H9 (cell line): ENCODE measurements around the gene MAP3K21. TPM values are rescaled to one million over a fixed set of nuclear protein-coding genes. Genes with fewer than 3 reads are reported as not detected.

Experiments used
- DNase-seq: peaks from one replicate; pipeline ENCODE4 v3.0.0-alpha.2; 2017
- H2AFZ ChIP-seq: one replicate; pipeline ENCODE4 v1.6.1; 2013; ENCODE audit warnings: mild to moderate bottlenecking, low read length, control low read depth, moderate library complexity
- H2AK5ac ChIP-seq: 2 replicates; pipeline ENCODE4 v1.6.1; 2013; ENCODE audit warnings: low read length, control low read depth, mixed read lengths; ENCODE audit not compliant: insufficient read length
- H2BK120ac ChIP-seq: one replicate; pipeline ENCODE4 v1.6.1; 2013; ENCODE audit warnings: low read depth, mild to moderate bottlenecking, low read length, control low read depth, inconsistent platforms; ENCODE audit not compliant: poor library complexity, severe bottlenecking
- H2BK12ac ChIP-seq: 2 replicates; pipeline ENCODE4 v1.6.1; 2013; ENCODE audit warnings: low read length, control low read depth, mixed read lengths, low read depth; ENCODE audit not compliant: insufficient read length
- H2BK15ac ChIP-seq: 2 replicates; pipeline ENCODE4 v1.6.1; 2013; ENCODE audit warnings: low read depth, low read length, control low read depth
- H2BK20ac ChIP-seq: one replicate; pipeline ENCODE4 v1.6.1; 2013; ENCODE audit warnings: low read depth, mild to moderate bottlenecking, low read length, control low read depth, inconsistent platforms; ENCODE audit not compliant: poor library complexity, severe bottlenecking
- H2BK5ac ChIP-seq: 2 replicates; pipeline ENCODE4 v1.6.1; 2013; ENCODE audit warnings: low read length, control low read depth, mixed read lengths; ENCODE audit not compliant: insufficient read length
- H3K14ac ChIP-seq: 2 replicates; pipeline ENCODE4 v1.6.1; 2013; ENCODE audit warnings: low read length, control low read depth; ENCODE audit not compliant: insufficient read depth
- H3K18ac ChIP-seq: 2 replicates; pipeline ENCODE4 v1.6.1; 2013; ENCODE audit warnings: low read depth, mild to moderate bottlenecking, mixed read lengths, low read length, control low read depth; ENCODE audit not compliant: insufficient read length
- H3K23ac ChIP-seq: 2 replicates; pipeline ENCODE4 v1.6.1; 2013; ENCODE audit warnings: low read length, control low read depth, mixed read lengths, low read depth; ENCODE audit not compliant: insufficient read length
- H3K23me2 ChIP-seq: 2 replicates; pipeline ENCODE4 v1.6.1; 2013; ENCODE audit warnings: low read depth, mild to moderate bottlenecking, mixed read lengths, low read length, control low read depth; ENCODE audit not compliant: insufficient read length, poor library complexity, severe bottlenecking
- H3K27ac ChIP-seq: 2 replicates; pipeline ENCODE4 v1.5.1; 2013; ENCODE audit warnings: low read length, control low read depth, mixed read lengths, low read depth; ENCODE audit not compliant: insufficient read length
- H3K27me3 ChIP-seq: 2 replicates; pipeline ENCODE4 v1.6.1; 2013; ENCODE audit warnings: low read length, control low read depth, inconsistent platforms; ENCODE audit not compliant: insufficient read depth
- H3K4ac ChIP-seq: 2 replicates; pipeline ENCODE4 v1.6.1; 2013; ENCODE audit warnings: low read depth, mild to moderate bottlenecking, control low read depth, inconsistent platforms, low read length, moderate library complexity
- H3K4me1 ChIP-seq: 2 replicates; pipeline ENCODE4 v1.6.1; 2013; ENCODE audit warnings: low read length, control low read depth, inconsistent platforms; ENCODE audit not compliant: insufficient read depth
- H3K4me2 ChIP-seq: 2 replicates; pipeline ENCODE4 v1.6.1; 2013; ENCODE audit warnings: low read length, control low read depth, mixed read lengths; ENCODE audit not compliant: insufficient read length, insufficient read depth
- H3K56ac ChIP-seq: 2 replicates; pipeline ENCODE4 v1.6.1; 2013; ENCODE audit warnings: low read depth, mild to moderate bottlenecking, mixed read lengths, low read length, control low read depth; ENCODE audit not compliant: insufficient read length
- H3K79me1 ChIP-seq: 2 replicates; pipeline ENCODE4 v1.6.1; 2013; ENCODE audit warnings: low read depth, mild to moderate bottlenecking, moderate library complexity, low read length, control low read depth, inconsistent platforms; ENCODE audit not compliant: insufficient read depth, poor library complexity, severe bottlenecking
- H3K79me2 ChIP-seq: 2 replicates; pipeline ENCODE4 v1.6.1; 2013; ENCODE audit warnings: low read length, control low read depth, inconsistent platforms; ENCODE audit not compliant: insufficient read depth
- H3K9ac ChIP-seq: 2 replicates; pipeline ENCODE4 v1.6.1; 2013; ENCODE audit warnings: low read length, control low read depth, mixed read lengths; ENCODE audit not compliant: insufficient read length; ENCODE audit errors: extremely low read depth
- H3K9me3 ChIP-seq: one replicate; pipeline ENCODE4 v1.6.1; 2013; ENCODE audit warnings: low read depth, low read length, inconsistent platforms; ENCODE audit not compliant: control insufficient read depth
- H3T11ph ChIP-seq: one replicate; pipeline ENCODE4 v1.6.1; 2013; ENCODE audit warnings: mild to moderate bottlenecking, low read length, control low read depth, inconsistent platforms
- H4K20me1 ChIP-seq: one replicate; pipeline ENCODE4 v1.6.1; 2013; ENCODE audit not compliant: control insufficient read depth, insufficient read length, insufficient read depth
- H4K5ac ChIP-seq: 2 replicates; pipeline ENCODE4 v1.6.1; 2013; ENCODE audit warnings: low read depth, mild to moderate bottlenecking, mixed read lengths, low read length, control low read depth; ENCODE audit not compliant: insufficient read length
- H4K8ac ChIP-seq: replicated peaks from 2 replicates; pipeline ENCODE4 v1.6.1; 2013; ENCODE audit warnings: low read length, control low read depth, mixed read lengths, low read depth; ENCODE audit not compliant: insufficient read length
- H4K91ac ChIP-seq: 2 replicates; pipeline ENCODE4 v1.6.1; 2013; ENCODE audit warnings: low read depth, mild to moderate bottlenecking, moderate library complexity, mixed read lengths, low read length, control low read depth; ENCODE audit not compliant: insufficient read length
- H3K27ac Mint-ChIP-seq, 3 experiments: 2 replicates in 2 of 3; 3 replicates in 1 of 3; pipeline ENCODE4 v1.8.0; 2020 to 2021; ENCODE audit warnings: mixed read lengths in 3 of 3, mild to moderate bottlenecking in 1 of 3, moderate library complexity in 1 of 3
- H3K27me3 Mint-ChIP-seq: 2 replicates; pipeline ENCODE4 v1.8.0; 2021; ENCODE audit warnings: low read depth, mild to moderate bottlenecking, moderate library complexity, mixed read lengths
- H3K36me3 Mint-ChIP-seq, 3 experiments: 2 replicates in 2 of 3; 3 replicates in 1 of 3; pipeline ENCODE4 v1.8.0; 2020 to 2021; ENCODE audit warnings: low read depth in 3 of 3, mixed read lengths in 3 of 3; ENCODE audit not compliant: insufficient read depth in 1 of 3
- H3K4me1 Mint-ChIP-seq, 2 experiments: 2 replicates each; pipeline ENCODE4 v1.8.0; 2020; ENCODE audit warnings: mixed read lengths in 2 of 2
- H3K4me3 Mint-ChIP-seq, 2 experiments: 2 replicates in 1 of 2; 3 replicates in 1 of 2; pipeline ENCODE4 v1.8.0; 2020 to 2021; ENCODE audit warnings: mild to moderate bottlenecking in 2 of 2, mixed read lengths in 2 of 2, moderate library complexity in 1 of 2
- H3K9me3 Mint-ChIP-seq, 2 experiments: 2 replicates in 1 of 2; 3 replicates in 1 of 2; pipeline ENCODE4 v1.8.0; 2020; ENCODE audit warnings: mild to moderate bottlenecking in 2 of 2, mixed read lengths in 2 of 2, moderate library complexity in 1 of 2
- CTCF ChIP-seq: fragments of 200-600 bp; sonication (generic); conservative IDR thresholded peaks from 3 replicates; pipeline ENCODE4 v1.8.0; 2021; ENCODE audit warnings: antibody characterized with exemption, mild to moderate bottlenecking
- WGBS: extraction: QIAGEN DNeasy Blood & Tissue Kit; methylation state at CpG from one replicate; pipeline ENCODE4 v1.1.7; 2013; ENCODE audit warnings: missing lambda C conversion rate, low lambda C conversion rate, mixed read lengths; ENCODE audit not compliant: insufficient read length; ENCODE audit errors: extremely low coverage; 5-methylcytosine and 5-hydroxymethylcytosine counted together
- total RNA-seq: library from RNA; stranded (reverse); gene quantifications from 2 replicates; pipeline ENCODE4 v1.2.1, GENCODE V29; 2021

Gene MAP3K21
- total RNA-seq, 1 experiment from 2014 or later, result 11.7 TPM

DNA sequence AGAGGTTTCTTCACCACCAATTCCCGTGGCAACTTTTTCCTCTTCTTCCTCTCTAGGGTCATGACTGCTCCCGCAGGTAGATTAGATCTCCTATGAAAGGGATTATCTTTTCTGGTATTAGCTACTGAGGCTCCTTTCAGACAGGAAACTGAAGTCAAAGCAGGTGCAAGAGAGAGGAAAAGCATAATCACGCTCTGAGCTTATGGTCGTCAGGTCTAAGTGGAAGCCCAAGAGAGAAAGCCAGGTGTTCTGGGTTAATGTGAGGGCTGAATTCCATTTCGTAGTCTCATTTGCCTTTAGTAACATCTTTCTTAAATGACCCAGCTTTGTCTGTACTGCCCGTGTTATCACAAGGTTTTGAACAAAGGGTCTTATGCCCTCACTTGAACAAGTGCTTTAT lies 8.3 kb upstream of the MAP3K21 start:
- H3K36me3 Mint-ChIP-seq, result no peaks in the 10 kb centered on the region
- no peak overlapping the region for H2AK5ac ChIP-seq
- no peak overlapping the region for H2BK12ac ChIP-seq
- H3K27ac Mint-ChIP-seq, result no peak overlapping the region
- no CpG with 5 or more reads among the region's 6 CpGs for WGBS
- H3K79me2 ChIP-seq, result no peaks in the 10 kb centered on the region
- H2BK20ac ChIP-seq, result no peak overlapping the region
- no peak overlapping the region for H3T11ph ChIP-seq
- no peak overlapping the region for H2BK5ac ChIP-seq
- no peaks in the 10 kb centered on the region for H3K9me3 Mint-ChIP-seq
- no peak for DNase-seq
- no peaks in the 10 kb centered on the region; the same call in 1 of the 2 replicates for H3K4me1 ChIP-seq
- no peak overlapping the region for H3K4me3 Mint-ChIP-seq
- no peak overlapping the region for H3K27ac ChIP-seq
- no peak overlapping the region for H3K4me2 ChIP-seq
- no peak overlapping the region for H3K4ac ChIP-seq
- H3K27me3 ChIP-seq, result no peaks in the 10 kb centered on the region
- no peak overlapping the region for H4K8ac ChIP-seq
- H2BK15ac ChIP-seq, result no peak overlapping the region; the same call in 1 of the 2 replicates
- H3K79me1 ChIP-seq, result no peaks in the 10 kb centered on the region
- TF ChIP-seq CTCF, result no peak
- no peak overlapping the region for H3K23ac ChIP-seq
- H3K9ac ChIP-seq, result no peak overlapping the region
- no peak overlapping the region for H3K14ac ChIP-seq
- H2BK120ac ChIP-seq, result no peak overlapping the region
- no peak overlapping the region for H4K91ac ChIP-seq
- H3K4me1 Mint-ChIP-seq, result no peaks in the 10 kb centered on the region
- H3K18ac ChIP-seq, result no peak overlapping the region
- no peak overlapping the region for H2AFZ ChIP-seq
- no peaks in the 10 kb centered on the region for H3K9me3 ChIP-seq
- no peaks in the 10 kb centered on the region for H3K23me2 ChIP-seq
- H4K20me1 ChIP-seq, result no peaks in the 10 kb centered on the region
- peaks cover 2% of the 10 kb centered on the region; the same call in 1 of the 2 replicates for H3K27me3 Mint-ChIP-seq
- no peak overlapping the region for H3K56ac ChIP-seq
- H4K5ac ChIP-seq, result no peak overlapping the region
